HG03039 (cell line): Measurements from ENCODE around the gene SNX20.

Experiments
- ATAC-seq: cut with Tn5 transposase; IDR thresholded peaks from one replicate; pipeline ENCODE4 v1.9.1; 2021; ENCODE audit warnings: mild to moderate bottlenecking, moderate library complexity; ENCODE audit not compliant: unreplicated experiment

The SNX20 gene

GRCh38 chr16:50683689-50684374 is 2.7 kb upstream of the SNX20 start:
- peak; percentile 60 for ATAC-seq

GRCh38 chr16:50680556-50680893 is 587 bp downstream of the SNX20 start:
- no peak for ATAC-seq

GRCh38 chr16:50679676-50680555 is 1.2 kb downstream of the SNX20 start:
- no peak for ATAC-seq

- ATAC-seq = no peak
Measured at GRCh38 chr16:50679266-50679665, 1.8 kb downstream of the SNX20 start.

DNA sequence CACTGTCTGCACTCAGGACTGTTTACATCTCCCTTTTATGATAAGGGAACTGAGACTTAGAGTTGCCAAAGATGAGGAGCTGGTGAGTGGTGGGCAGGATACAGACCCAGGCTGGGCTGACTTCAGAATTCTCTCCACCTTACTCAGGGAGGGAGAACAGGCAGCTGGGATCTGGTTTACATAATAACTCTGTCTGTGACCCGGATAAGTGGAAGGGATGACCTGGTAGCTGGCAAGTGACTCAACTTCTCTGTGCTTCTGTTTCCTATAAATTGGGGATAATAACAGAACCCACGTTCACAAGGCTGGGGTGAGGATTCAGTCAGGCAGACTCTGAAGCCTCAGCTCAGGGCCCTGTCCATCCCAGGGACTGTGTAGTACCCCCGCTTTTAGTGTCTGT is 2.6 kb downstream of the SNX20 start:
- no peak for ATAC-seq

GRCh38 chr16:50677351-50677750 is 3.8 kb downstream of the SNX20 start:
- ATAC-seq = no peak

- ATAC-seq = no peak
Measured at GRCh38 chr16:50676684-50677225, 4.4 kb downstream of the SNX20 start.

GRCh38 chr16:50675686-50676610 is 5.2 kb downstream of the SNX20 start:
- ATAC-seq = no peak

GRCh38 chr16:50674831-50675230 is 6.3 kb downstream of the SNX20 start:
- ATAC-seq = no peak

- no peak for ATAC-seq
Measured at GRCh38 chr16:50673496-50674275, 7.4 kb downstream of the SNX20 start.

DNA sequence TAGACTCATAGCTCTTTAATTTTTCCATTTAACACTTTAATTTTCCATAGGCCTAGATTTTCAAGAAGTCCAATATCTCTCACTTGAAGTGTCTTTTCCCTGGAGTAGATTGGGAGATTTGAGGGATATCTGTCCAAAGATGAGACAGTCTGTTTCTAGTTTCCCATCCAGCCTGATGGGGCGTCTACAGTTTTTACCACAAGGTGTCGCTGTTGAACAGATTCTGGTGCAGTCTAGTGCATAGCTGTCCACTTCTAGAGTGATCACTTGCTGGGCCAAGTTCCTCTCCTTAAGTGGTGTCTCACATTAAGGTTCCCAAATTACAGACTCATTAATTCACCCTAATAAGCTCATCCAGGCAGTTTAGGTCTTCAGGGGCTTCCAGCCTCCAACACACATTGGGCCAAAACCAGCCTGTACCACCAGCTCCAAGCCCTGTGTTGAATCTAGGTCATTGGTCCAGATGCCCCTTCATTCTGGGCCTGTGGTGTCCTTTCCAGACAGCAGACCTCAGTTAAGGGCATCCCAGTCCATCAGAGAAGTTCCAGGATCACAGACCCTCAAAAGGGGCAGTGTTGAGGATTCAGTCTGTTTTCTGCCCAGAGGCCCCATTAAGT is 9.4 kb downstream of the SNX20 start:
- no peak for ATAC-seq

DNA sequence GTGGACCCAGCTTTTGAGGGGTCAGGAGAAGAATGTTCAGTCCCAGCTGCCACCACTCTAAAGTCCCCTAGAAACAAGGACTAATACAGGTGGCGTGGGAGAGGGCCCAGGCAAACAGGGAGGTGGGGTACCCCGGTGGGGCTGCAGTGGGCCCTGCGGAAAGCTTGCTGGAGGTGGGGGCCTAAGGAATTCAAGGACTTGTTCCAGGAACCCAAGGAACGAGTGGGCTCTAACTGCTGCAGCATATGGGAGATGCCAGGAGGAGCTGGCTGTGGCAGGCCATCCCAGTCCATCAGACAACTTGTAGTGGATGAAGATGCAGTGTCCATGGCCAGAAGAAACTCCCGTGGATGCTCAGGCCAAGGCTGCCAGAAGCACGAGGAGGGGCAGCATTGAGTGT is 10.6 kb downstream of the SNX20 start:
- ATAC-seq = no peak

DNA sequence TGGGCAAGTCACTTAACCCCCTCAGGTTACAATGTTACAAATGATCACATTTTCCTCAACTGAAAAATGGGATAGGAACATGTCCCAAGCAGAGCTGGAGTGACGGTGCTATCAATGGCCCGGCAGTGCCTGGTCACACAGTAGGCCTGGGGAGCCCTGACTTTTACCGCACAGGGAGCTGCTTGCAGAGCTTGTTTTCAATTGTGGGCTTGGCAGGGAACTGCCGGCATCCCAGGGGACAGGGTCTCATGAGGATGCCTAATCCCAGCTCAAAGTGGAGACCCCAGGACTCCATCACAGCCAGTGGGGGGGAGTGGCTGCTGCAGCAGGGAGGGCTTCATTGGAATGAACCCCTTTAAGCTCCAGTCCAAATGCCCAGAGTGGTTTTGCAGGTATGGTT is 11.4 kb downstream of the SNX20 start:
- ATAC-seq = no peak

DNA sequence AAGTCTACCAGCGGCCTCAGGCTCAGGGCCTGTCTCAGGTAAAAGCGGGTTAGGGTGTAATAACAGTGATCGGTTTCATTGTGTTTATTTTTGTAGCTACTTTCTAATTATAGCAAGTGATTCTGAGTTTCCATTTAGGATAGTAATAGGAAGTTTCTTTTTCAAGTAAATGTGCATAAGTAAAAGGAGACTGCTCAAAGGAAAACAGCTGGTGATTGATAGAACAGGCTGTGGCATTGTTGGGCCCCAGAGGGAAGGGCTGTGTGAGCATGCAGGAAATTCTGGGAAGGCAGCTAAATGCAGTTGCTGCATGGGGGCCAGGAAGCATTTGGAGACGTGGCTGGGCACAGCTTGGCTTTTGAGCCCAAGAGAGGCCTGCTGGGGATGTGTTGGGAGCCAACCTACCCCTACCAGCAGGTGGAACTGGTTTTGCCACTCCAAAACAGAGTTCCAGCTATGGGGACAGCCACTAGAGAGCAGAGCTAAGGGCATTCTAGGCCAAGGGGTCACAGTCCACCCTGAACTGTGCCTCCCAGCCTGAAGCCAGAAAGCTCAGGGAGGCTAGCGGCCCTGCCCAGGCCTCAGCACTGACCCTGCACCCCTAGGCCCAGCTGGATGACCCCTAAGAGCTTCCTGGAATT is 12.6 kb downstream of the SNX20 start:
- no peak for ATAC-seq

- no peak for ATAC-seq
Measured at GRCh38 chr16:50667497-50668367, 13.4 kb downstream of the SNX20 start.

DNA sequence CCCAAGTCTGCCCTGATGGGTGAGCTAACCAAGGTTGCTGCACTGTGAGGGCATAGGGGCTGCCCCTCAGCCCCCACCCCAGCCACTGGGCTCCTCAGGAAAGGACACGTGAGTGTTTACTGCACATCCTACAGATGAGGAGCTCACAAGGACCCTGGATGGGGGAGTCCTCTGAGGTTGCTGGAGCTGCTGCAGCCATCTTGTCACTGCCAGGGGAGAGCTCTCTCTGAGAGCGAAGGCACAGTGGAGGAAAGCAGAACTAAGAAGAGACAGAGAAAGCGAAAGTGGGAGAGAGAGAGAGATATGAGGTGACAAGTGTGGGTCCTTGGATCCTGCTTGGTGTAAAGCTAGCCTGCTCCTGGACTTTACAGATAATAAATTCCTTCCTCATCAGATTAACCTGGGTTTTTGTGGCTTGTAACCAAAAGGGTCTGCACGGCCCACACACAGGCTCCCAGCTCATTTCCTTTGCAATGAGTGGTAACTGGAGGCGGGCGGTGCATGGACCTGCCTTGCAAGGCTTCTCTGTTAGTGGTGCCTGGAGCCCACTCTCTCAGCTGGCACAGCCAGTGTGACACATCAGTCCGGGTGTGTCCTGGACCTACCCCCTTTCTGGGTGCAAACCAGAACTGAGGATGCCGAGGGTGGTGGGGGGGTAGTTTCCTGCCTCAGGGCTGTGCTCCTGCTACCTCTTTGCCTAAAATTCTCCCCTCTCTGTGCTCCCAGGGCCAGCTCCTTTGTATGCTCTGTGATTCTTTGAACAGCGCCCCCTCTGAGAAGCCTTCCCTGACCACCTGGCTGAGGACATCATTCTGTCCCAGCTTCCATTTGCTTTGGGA is 14.2 kb downstream of the SNX20 start:
- ATAC-seq = peak; percentile 81

- ATAC-seq = no peak
Measured at GRCh38 chr16:50665128-50665878, 15.8 kb downstream of the SNX20 start.
